Measurements from ENCODE around the gene OPHN1.

The OPHN1 gene

DNA sequence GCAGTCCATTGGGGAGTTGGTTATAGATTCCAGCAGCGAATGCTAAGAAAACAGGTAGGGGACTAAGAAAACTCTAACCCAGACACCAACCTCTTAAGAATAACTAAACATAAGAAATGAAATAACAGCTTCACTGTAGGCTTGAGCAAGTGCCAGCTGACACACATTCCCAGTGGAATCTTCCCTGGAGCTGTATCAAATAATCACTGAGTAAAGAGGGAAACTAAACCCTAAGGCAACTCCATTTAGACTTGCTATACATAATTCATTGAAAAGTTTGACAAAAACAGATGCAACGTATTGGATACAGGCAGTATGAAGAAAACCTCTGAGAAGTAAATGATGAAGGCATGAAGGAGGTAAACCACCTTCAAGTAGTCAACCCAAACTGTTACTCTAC, 293.5 kb downstream of the OPHN1 start:
- no peaks in the 10 kb centered on the region for H3K4me1 ChIP-seq (ENCODE audit: control insufficient read depth in 1 of 2, insufficient read depth in 2 of 2, low read length in 2 of 2)
- no peaks in the 10 kb centered on the region for H3K27me3 ChIP-seq (ENCODE audit: control insufficient read depth in 1 of 2, insufficient read depth in 2 of 2, low read length in 2 of 2)

DNA sequence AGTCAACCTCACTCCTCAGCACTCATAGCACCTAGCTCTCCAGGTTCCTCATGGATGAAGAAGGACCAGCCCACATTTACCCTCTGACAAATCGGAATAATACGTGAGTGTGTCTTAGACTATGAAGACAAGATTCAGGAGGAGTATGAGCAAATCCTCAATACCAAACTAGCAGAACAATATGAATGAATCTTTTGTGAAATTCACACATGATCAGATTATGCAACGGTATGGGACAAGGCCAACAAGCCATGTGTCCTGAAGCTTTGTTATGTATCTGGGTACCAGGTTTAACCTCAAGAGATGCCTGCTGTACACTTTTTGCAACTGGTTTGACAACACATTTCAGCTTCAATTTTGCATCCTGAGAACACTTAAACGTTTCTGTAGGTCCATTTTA, 300.1 kb downstream of the OPHN1 start:
- no peak overlapping the region for H3K9ac ChIP-seq (ENCODE audit: low read depth in 1 of 2, low read length in 2 of 2)
- no peaks in the 10 kb centered on the region for H3K36me3 ChIP-seq (ENCODE audit: control insufficient read depth in 1 of 2, insufficient read depth in 2 of 2, low read length in 2 of 2)
- no peak overlapping the region for H3K27ac ChIP-seq (ENCODE audit: low read depth, low read length)
- H3K4me1 ChIP-seq (ENCODE audit: control insufficient read depth in 1 of 2, insufficient read depth in 2 of 2, low read length in 2 of 2), result no peaks in the 10 kb centered on the region
- H3K9me3 ChIP-seq (ENCODE audit: control insufficient read depth in 1 of 2, low read length in 2 of 2), result no peaks in the 10 kb centered on the region
- no peaks in the 10 kb centered on the region for H3K27me3 ChIP-seq (ENCODE audit: control insufficient read depth in 1 of 2, insufficient read depth in 2 of 2, low read length in 2 of 2)
- H3K4me3 ChIP-seq (ENCODE audit: low read depth in 1 of 2, low read length in 2 of 2), result no peak overlapping the region

More for the DNA sequence above, 293.5 kb downstream of the OPHN1 start:
- H3K4me3 ChIP-seq (ENCODE audit: low read depth in 1 of 2, low read length in 2 of 2), result no peak overlapping the region
- no peak overlapping the region for H3K9ac ChIP-seq (ENCODE audit: low read depth in 1 of 2, low read length in 2 of 2)
- H3K9me3 ChIP-seq (ENCODE audit: control insufficient read depth in 1 of 2, low read length in 2 of 2), result no peaks in the 10 kb centered on the region
- H3K36me3 ChIP-seq (ENCODE audit: control insufficient read depth in 1 of 2, insufficient read depth in 2 of 2, low read length in 2 of 2), result no peaks in the 10 kb centered on the region
- no peak overlapping the region for H3K27ac ChIP-seq (ENCODE audit: low read depth, low read length)

DNA sequence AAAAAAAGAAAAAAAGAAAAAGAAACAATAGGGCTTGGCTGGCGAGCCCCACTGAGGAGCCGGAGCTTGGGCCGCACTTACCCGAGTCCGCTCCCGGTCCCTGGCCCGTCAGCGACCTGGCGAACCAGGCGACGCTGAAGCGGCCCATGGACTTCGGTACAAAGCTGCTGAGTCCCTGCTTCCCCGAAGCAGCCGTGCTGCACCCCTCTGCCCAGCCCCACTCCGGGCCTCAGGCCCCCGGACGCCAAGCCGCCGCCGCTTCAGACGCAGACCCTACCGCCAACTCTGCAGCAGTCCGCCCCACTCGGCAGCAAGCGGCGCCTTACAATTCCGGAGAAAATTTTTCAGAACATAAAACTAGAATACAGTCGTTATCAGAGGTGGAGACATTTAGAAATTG, 300.5 kb downstream of the OPHN1 start:
- H3K4me3 ChIP-seq (ENCODE audit: low read depth in 1 of 2, low read length in 2 of 2), result no peak overlapping the region
- no peak overlapping the region for H3K9ac ChIP-seq (ENCODE audit: low read depth in 1 of 2, low read length in 2 of 2)

DNA sequence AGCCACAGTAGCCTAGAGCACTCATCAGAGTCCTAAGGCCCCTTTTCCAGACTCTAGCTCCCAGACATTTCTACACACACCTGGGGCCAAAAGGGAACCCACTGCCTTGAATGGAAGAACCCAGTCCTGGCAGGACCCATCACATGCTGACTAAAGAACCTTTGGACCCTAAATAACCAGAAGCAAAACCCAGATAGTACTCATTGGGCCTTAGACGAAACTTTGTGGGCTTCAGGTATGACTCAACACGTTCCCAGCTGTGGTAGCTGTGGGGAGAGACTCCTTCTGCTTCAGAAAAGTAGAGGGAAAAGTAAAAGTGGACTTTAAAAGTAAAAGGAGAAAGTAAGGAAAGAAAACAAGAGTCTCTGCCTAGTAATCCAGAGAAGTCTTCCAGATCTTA, 311.5 kb downstream of the OPHN1 start:
- Histone ChIP-seq H3K9me3 (ENCODE audit: control insufficient read depth in 1 of 2, low read length in 2 of 2) (no peaks in the 10 kb centered on the region), H3K27me3 (ENCODE audit: control insufficient read depth in 1 of 2, insufficient read depth in 2 of 2, low read length in 2 of 2) (no peaks in the 10 kb centered on the region), H3K9ac (ENCODE audit: low read depth in 1 of 2, low read length in 2 of 2) (no peak overlapping the region), H3K27ac (ENCODE audit: low read depth, low read length) (no peak overlapping the region), H3K4me3 (ENCODE audit: low read depth in 1 of 2, low read length in 2 of 2) (no peak overlapping the region), H3K36me3 (ENCODE audit: control insufficient read depth in 1 of 2, insufficient read depth in 2 of 2, low read length in 2 of 2) (no peaks in the 10 kb centered on the region), H3K4me1 (ENCODE audit: control insufficient read depth in 1 of 2, insufficient read depth in 2 of 2, low read length in 2 of 2) (no peaks in the 10 kb centered on the region)

More for the DNA sequence above, 300.5 kb downstream of the OPHN1 start:
- Histone ChIP-seq H3K36me3 (ENCODE audit: control insufficient read depth in 1 of 2, insufficient read depth in 2 of 2, low read length in 2 of 2) (no peaks in the 10 kb centered on the region), H3K27ac (ENCODE audit: low read depth, low read length) (no peak overlapping the region), H3K27me3 (ENCODE audit: control insufficient read depth in 1 of 2, insufficient read depth in 2 of 2, low read length in 2 of 2) (no peaks in the 10 kb centered on the region), H3K4me1 (ENCODE audit: control insufficient read depth in 1 of 2, insufficient read depth in 2 of 2, low read length in 2 of 2) (no peaks in the 10 kb centered on the region), H3K9me3 (ENCODE audit: control insufficient read depth in 1 of 2, low read length in 2 of 2) (no peaks in the 10 kb centered on the region)

DNA sequence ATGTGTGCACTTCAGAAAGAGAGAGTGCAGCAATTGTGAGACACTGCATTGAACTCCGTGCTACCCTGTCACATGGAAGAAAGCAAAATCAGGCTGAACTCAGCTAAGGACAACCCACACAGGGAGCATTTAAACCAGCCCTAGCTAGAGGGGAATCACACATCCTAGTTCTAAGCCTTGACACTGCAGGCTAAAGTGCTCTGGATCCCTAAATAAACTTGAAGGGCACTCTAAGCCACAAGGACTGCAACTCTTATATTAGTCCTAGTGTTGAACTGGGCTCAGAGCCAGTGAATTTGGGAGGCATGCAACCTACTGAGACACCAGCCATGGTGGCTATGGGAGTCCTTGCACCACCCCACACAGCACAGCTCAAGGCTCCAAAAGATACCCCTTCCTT, 311.9 kb downstream of the OPHN1 start:
- Histone ChIP-seq H3K9me3 (ENCODE audit: control insufficient read depth in 1 of 2, low read length in 2 of 2) (no peaks in the 10 kb centered on the region), H3K4me3 (ENCODE audit: low read depth in 1 of 2, low read length in 2 of 2) (no peak overlapping the region), H3K27me3 (ENCODE audit: control insufficient read depth in 1 of 2, insufficient read depth in 2 of 2, low read length in 2 of 2) (no peaks in the 10 kb centered on the region), H3K9ac (ENCODE audit: low read depth in 1 of 2, low read length in 2 of 2) (no peak overlapping the region), H3K4me1 (ENCODE audit: control insufficient read depth in 1 of 2, insufficient read depth in 2 of 2, low read length in 2 of 2) (no peaks in the 10 kb centered on the region), H3K27ac (ENCODE audit: low read depth, low read length) (no peak overlapping the region), H3K36me3 (ENCODE audit: control insufficient read depth in 1 of 2, insufficient read depth in 2 of 2, low read length in 2 of 2) (no peaks in the 10 kb centered on the region)

DNA sequence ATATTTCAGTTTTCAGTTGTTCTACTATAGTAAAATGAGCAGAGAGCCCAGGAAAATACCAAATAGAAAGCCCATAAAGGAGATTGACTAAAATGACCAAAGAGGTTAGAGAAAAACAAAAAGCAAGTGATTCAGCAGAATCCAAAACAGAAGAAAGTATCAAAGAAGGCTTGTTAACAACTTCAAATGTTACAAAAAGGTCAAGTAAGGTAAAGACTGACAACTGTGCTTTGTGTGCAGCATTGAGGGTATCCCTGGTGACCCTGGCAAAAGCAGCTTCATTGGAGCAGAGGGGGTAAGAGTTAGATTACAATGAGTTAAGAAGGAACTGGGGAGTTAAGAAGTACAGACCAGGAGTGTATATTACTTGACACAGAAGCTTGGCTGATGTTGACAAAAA, 317.9 kb downstream of the OPHN1 start:
- no peak overlapping the region for H3K9ac ChIP-seq (ENCODE audit: low read depth in 1 of 2, low read length in 2 of 2)
- H3K9me3 ChIP-seq (ENCODE audit: control insufficient read depth in 1 of 2, low read length in 2 of 2), result no peaks in the 10 kb centered on the region
- no peaks in the 10 kb centered on the region for H3K36me3 ChIP-seq (ENCODE audit: control insufficient read depth in 1 of 2, insufficient read depth in 2 of 2, low read length in 2 of 2)
- H3K27ac ChIP-seq (ENCODE audit: low read depth, low read length), result no peak overlapping the region
- H3K4me1 ChIP-seq (ENCODE audit: control insufficient read depth in 1 of 2, insufficient read depth in 2 of 2, low read length in 2 of 2), result no peaks in the 10 kb centered on the region
- no peaks in the 10 kb centered on the region for H3K27me3 ChIP-seq (ENCODE audit: control insufficient read depth in 1 of 2, insufficient read depth in 2 of 2, low read length in 2 of 2)
- H3K4me3 ChIP-seq (ENCODE audit: low read depth in 1 of 2, low read length in 2 of 2), result no peak overlapping the region

DNA sequence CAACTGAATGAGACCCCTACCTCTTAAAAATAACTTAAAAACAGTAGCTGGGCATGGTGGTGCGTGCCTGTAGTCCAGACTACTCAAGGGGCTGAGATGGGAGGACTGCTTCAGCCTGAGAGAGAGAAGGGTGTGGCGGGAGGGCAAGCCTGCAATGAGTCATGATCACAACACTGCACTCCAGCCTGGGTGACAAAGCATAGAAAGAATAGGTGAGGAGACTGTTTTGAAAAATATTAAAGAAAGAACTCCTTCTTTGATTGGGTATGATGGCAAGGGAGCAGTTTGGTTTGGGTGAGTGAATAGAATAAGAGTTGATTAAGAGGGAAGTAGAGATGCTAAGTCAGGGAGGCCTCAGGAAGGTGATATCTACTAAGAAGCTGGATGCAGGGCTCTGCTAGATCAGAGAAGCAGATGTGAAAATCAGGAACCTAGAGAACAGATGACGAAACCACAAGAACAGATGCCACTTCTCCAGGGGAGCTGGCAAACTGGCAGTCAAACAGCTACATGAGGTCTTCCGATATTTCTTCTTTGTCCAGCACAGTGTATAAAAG, 318.6 kb downstream of the OPHN1 start:
- Histone ChIP-seq H3K4me3 (ENCODE audit: low read depth in 1 of 2, low read length in 2 of 2) (no peak overlapping the region), H3K4me1 (ENCODE audit: control insufficient read depth in 1 of 2, insufficient read depth in 2 of 2, low read length in 2 of 2) (no peaks in the 10 kb centered on the region), H3K27ac (ENCODE audit: low read depth, low read length) (no peak overlapping the region), H3K36me3 (ENCODE audit: control insufficient read depth in 1 of 2, insufficient read depth in 2 of 2, low read length in 2 of 2) (no peaks in the 10 kb centered on the region), H3K27me3 (ENCODE audit: control insufficient read depth in 1 of 2, insufficient read depth in 2 of 2, low read length in 2 of 2) (no peaks in the 10 kb centered on the region), H3K9ac (ENCODE audit: low read depth in 1 of 2, low read length in 2 of 2) (no peak overlapping the region), H3K9me3 (ENCODE audit: control insufficient read depth in 1 of 2, low read length in 2 of 2) (no peaks in the 10 kb centered on the region)

DNA sequence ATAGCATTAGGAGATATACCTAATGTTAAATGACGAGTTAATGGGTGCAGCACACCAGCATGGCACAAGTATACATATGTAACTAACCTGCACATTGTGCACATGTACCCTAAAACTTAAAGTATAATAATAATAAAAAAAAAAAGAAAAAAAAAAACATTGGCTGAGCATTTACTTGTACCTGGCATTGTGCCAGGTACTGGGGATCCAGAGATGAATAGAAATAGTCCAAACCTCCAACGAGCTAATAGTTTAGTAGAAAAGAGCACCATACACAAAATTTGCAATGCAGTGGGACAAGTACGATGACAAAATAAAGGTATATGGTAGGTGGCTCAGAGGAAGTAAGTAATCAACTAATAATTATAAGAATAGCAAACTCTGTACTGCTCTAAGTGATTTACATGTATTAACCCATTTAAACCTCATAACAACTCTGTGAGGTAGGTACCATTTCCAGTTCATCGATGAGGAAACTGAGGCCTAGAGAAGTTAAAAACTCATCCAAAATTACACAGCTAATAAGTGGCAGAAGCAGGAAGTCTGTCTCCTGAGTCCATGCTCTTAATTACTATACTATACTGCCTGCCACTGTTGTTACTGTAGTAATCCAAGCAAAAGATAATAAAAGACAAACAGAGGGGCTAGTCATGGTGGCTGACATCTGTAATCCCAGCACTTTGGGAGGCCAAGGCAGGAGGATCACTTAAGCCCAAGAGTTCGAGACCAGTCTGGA, 319.3 kb downstream of the OPHN1 start:
- Histone ChIP-seq H3K27ac (ENCODE audit: low read depth, low read length) (no peak overlapping the region), H3K9ac (ENCODE audit: low read depth in 1 of 2, low read length in 2 of 2) (no peak overlapping the region), H3K27me3 (ENCODE audit: control insufficient read depth in 1 of 2, insufficient read depth in 2 of 2, low read length in 2 of 2) (no peaks in the 10 kb centered on the region), H3K9me3 (ENCODE audit: control insufficient read depth in 1 of 2, low read length in 2 of 2) (no peaks in the 10 kb centered on the region), H3K4me1 (ENCODE audit: control insufficient read depth in 1 of 2, insufficient read depth in 2 of 2, low read length in 2 of 2) (no peaks in the 10 kb centered on the region), H3K36me3 (ENCODE audit: control insufficient read depth in 1 of 2, insufficient read depth in 2 of 2, low read length in 2 of 2) (no peaks in the 10 kb centered on the region), H3K4me3 (ENCODE audit: low read depth in 1 of 2, low read length in 2 of 2) (no peak overlapping the region)

DNA sequence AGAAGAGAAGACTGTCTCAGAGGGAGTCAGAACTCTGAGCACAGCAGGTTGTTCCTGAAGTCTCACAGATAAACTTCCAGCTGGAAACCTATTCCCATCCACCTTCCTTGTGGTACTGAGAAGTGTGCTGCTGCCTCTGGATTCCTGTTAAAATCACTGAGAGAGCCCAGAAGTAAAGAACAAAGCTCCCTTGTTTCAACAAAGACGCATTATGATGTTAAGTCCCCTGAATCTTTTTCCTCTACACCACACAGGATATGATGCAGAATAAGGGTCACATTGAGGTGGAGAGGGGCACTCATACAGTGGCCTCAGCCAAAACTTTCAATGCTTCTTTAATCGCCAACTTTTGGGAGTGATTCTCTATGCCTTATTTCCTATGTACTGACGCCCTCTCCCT, 321.0 kb downstream of the OPHN1 start:
- Histone ChIP-seq H3K36me3 (ENCODE audit: control insufficient read depth in 1 of 2, insufficient read depth in 2 of 2, low read length in 2 of 2) (no peaks in the 10 kb centered on the region), H3K27me3 (ENCODE audit: control insufficient read depth in 1 of 2, insufficient read depth in 2 of 2, low read length in 2 of 2) (no peaks in the 10 kb centered on the region), H3K27ac (ENCODE audit: low read depth, low read length) (no peak overlapping the region), H3K9me3 (ENCODE audit: control insufficient read depth in 1 of 2, low read length in 2 of 2) (no peaks in the 10 kb centered on the region), H3K9ac (ENCODE audit: low read depth in 1 of 2, low read length in 2 of 2) (no peak overlapping the region), H3K4me1 (ENCODE audit: control insufficient read depth in 1 of 2, insufficient read depth in 2 of 2, low read length in 2 of 2) (no peaks in the 10 kb centered on the region), H3K4me3 (ENCODE audit: low read depth in 1 of 2, low read length in 2 of 2) (no peak overlapping the region)

DNA sequence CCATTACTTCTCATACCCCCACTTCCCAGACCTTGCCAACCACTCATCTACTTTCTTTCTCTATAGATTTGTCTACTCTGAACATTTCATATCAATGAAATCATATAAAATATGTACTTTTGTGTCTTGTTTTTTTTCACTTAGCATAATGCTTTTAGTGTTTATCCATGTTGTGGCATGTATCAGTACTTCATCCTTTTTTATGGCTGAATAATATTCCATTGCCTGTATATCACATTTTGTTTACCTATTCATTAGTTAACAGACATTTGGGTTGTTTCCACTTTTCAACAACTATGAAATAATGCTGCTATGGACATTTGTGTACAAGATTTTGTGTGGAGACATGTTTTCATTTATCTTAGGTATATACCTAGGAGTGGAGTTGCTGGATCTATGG, 324.1 kb downstream of the OPHN1 start:
- H3K9ac ChIP-seq (ENCODE audit: low read depth in 1 of 2, low read length in 2 of 2), result no peak overlapping the region

More for the DNA sequence above, 324.1 kb downstream of the OPHN1 start:
- H3K9me3 ChIP-seq (ENCODE audit: control insufficient read depth in 1 of 2, low read length in 2 of 2), result no peaks in the 10 kb centered on the region
- H3K36me3 ChIP-seq (ENCODE audit: control insufficient read depth in 1 of 2, insufficient read depth in 2 of 2, low read length in 2 of 2), result no peaks in the 10 kb centered on the region
- H3K27ac ChIP-seq (ENCODE audit: low read depth, low read length), result no peak overlapping the region
- no peaks in the 10 kb centered on the region for H3K4me1 ChIP-seq (ENCODE audit: control insufficient read depth in 1 of 2, insufficient read depth in 2 of 2, low read length in 2 of 2)
- H3K27me3 ChIP-seq (ENCODE audit: control insufficient read depth in 1 of 2, insufficient read depth in 2 of 2, low read length in 2 of 2), result no peaks in the 10 kb centered on the region
- no peak overlapping the region for H3K4me3 ChIP-seq (ENCODE audit: low read depth in 1 of 2, low read length in 2 of 2)
